HG02852 (cell line): ENCODE data around the gene PDLIM1.
"Not testable (repeated sequence)": the region's sequence is repeated elsewhere in the genome, so short reads cannot be mapped to it uniquely, and the experiment has no call there.

ENCODE experiments used
- ATAC-seq: cut with Tn5 transposase; IDR thresholded peaks from one replicate; pipeline ENCODE4 v1.9.1; 2021; ENCODE audit warnings: mild to moderate bottlenecking, moderate library complexity; ENCODE audit not compliant: unreplicated experiment

PDLIM1 gene

DNA sequence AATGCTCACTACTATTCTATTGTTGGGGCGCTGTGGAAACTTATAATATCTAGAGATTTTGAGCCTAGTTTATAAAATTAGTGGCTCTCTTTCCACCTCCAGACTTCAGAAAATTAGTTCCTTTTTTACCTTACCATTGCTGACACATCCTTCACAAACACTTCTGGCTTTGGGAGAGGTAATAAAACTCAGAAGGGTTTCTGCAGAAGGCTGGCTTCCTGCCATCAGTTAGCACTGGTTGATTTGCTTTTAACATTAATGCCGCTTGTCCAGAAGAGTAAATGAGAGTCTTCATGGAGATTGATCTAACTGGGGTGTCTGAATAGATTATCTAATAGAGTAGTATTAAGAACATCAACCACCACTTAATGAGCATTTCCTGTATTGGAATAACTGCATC lies 76.4 kb downstream of the PDLIM1 start:
- ATAC-seq, result no peak

DNA sequence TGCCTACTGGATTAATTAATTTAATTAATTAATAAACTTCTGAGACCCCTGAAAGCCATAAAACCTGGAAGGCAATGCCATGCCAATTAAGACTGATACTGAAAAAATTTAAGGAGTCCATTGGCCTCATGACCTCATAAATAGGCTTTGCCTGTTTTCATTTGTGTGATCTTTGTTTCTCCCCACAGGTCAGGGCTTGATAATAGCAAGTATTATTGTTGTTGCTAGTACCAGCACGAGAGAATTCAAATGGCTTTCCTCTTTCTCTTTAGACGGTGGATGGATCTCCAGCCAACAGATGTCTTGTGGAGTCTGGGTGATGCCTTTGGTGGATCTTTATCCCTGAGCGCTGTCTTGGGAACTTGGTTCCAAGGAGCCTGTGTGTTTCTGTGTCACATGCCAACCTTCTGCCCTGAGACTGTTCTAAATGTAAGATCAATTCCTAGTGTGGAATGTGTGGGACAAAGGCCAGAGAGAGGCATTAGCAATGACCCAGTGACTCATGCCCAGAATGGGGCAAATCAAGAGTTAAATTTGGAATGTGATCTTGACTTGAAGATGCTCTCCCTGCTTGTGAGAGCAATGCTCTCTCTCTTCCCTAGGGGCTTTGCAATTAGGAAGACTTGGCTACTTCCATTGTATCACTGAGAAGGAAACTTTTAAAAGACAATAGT lies 79.1 kb downstream of the PDLIM1 start:
- no peak for ATAC-seq

DNA sequence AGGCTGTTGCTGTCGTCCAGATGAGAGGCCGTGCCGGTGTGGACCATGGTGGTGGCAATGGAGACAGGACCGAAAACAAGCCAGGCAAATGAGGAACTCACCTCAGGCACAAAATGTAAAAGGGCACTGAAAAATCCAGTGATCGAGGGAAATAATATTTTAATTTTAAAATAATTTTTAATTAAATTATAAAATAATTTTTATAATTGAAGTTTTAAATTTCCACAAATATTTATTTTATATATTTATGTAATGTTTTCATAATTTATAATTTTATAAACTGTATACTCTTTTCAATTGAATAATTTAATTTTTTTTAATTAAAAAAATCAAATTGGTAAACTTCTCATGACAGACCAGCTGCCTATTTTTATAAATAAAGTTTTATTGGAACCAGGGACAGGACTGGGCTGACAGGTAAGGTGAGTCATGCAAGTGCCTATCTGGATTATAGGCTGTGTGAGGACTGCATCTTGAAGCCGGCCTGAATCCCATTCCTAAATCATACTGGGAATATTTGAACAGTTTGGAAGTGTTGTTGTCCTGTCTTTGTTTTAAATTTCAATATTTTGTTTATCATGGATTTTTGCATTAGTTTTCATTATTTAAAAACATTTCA lies 81.2 kb downstream of the PDLIM1 start:
- ATAC-seq, result no peak

DNA sequence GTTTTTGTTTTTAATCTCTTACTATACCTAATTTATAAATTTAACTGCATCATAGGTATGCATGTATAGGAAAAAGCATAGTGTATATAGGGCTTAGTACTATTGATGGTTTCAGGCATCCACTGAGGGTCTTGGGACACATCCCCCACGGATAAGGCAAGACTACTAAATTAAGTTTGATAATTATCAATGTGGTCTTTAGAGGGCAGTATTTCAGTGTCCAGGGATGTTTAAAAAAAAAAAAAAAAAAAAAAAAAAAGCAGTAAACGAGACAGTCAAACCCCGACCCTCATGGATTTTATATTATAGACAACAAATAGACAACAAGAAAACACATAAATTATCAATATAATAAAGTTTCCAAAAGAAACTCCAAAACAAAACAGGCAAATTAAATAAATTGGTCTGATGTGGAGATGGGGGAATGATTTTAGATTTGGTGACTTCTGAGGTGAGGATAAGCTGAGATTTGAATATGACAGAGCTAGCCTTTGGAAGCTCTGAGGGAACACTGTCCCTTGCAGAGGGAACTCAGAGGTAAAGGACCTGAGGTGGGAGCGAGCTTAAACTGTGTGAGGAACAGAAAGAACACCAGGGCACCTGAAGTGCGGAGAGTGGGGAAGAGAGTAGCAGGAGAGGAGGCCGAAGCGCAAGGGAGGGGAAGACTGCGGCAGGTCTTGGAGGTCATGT lies 82.0 kb downstream of the PDLIM1 start:
- no peak for ATAC-seq

DNA sequence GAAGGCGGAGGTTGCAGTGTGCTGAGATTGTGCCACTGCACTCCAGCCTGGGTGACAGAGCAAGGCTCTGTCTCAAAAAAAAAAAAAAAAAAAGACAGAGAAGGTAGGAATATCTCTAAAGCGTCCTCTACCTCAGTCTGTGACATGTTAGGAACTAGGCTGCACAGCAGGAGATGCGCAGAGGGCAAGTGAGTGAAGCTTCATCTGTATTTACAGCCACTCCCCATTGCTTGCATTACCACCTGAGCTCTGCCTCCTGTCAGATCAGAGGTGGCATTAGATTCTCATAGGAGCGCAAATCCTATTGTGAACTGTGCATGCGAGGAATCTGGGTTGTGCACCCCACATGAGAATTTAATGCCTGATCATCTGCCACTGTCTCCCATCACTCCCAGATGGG lies 87.9 kb downstream of the PDLIM1 start:
- ATAC-seq, result not testable (repeated sequence)

DNA sequence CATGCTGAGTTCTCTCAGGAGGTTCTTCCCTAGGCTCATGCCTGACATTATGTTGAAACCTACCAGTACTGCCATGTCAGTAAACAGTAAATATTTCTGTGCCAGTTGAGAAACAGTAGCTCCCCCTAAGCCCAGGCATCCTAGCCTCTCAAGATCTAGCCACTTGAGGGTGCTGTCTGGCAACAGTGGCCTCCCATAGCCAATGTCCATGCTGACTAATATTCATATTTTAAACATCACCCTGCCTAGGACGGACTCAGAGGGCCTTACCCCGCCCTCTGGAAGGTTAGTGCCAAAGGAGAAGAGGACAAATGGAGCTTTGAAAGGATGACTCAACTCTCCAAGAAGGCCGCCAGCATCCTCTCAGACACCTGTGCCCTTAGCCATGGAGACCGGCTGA lies 89.1 kb downstream of the PDLIM1 start:
- no peak for ATAC-seq

DNA sequence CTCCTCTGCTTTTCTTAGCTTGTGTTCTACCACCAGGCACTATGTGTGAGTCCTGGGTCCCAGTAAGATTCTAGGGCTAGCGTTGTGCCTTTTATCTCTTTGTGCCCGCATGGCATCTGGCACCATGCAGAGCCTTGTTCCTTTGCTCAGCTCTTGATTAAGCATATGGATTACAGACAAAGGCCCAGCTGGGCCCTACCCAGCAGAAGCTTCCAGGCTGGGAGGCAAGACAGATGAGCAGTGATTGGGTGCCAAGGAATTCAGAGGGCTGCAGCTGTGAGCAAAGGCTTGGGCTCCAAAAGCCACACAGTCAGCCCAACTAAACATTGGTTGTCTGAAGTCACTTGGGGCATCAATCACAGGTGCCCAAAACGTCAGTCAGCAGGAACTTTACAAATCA lies 94.8 kb downstream of the PDLIM1 start:
- ATAC-seq, result no peak

DNA sequence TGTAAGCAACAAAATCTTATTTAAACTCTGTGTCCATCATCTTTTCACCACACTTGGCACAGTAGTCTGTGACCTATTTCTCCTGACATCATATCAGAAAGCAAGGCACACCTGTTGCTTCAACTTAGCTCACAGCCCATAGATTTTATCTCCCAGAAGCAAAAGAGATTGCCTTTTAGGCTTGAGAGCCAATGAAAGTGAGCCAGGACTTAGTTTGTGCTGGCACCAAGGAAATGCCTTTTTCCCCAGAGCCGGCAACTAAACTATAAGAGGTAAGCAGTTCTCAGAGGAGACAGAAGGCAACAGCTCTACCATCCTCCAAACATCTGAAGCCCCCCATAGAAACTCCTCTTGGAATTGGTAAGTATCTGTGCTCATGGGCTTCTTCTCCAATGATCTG lies 96.9 kb downstream of the PDLIM1 start, which contains the start of gene ACSM6:
ACSM6 (plus strand) TSS at position 295 of the 400 bp plus-strand sequence. CDS start 248 bp downstream, outside the sequence.
- ATAC-seq, result no peak

DNA sequence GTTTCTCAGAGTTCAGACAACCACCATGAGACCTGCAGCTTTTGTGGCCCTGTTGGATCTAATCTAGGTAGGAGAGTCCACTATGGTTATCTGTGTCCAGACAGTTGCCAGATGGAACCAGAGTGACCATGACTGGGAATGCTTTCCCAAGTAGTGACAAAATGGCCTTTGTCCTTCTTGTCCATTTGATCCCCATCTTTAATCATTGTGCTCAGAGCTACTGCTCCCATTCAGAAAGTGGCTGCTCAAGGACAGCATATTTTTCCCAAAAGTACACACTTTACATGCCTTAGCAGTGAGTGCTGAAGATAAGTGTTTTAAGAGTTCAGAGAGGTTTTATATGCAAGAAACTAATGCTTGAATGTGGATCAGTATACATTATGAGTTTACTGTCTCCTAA lies 102.2 kb downstream of the PDLIM1 start:
- ATAC-seq, result no peak

DNA sequence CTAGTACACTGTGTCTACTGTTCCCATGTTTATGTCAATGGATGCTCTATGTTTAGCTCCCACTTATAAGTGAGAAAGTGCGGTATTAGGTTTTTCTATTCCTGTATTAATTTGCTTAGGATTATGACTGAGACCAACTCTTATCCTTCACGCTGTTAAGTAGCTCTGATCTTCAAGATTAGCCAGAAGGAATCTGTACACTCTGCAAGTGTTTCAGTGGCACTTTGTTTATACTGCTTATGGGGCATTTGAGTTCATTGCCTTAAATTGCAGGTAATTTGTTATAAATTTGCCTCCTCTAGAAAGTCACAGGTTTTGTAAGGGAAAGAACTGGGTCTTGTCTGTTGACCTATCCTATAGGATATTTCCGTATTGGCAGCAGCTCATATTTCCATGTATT lies 103.2 kb downstream of the PDLIM1 start:
- no peak for ATAC-seq
